ENCODE results near the gene DOC2A.

- TF ChIP-seq CTCF (IDR thresholded peaks at IDR 0.05), result no peak
- TF ChIP-seq EZH2 (IDR thresholded peaks at IDR 0.05), result no peak
- no peak for TF ChIP-seq EZH2phosphoT487 (IDR thresholded peaks at IDR 0.05)
These were observed 3.4 kb downstream of the DOC2A start for GRCh38 chr16:30007378-30007895.

All from neural progenitor cell (in vitro differentiated cells).